ENCODE measurements around the gene TMA7B.

- TF ChIP-seq CTCF (IDR thresholded peaks at IDR 0.05; ENCODE audit: insufficient read depth, low read length) (no peak), POLR2AphosphoS5 (IDR thresholded peaks at IDR 0.05; ENCODE audit: low read depth) (no peak)
Observed at GRCh38 chr22:39991159-39991860, 31.1 kb downstream of the TMA7B start.

Data from HL-60 (cell line).